Erythroblast (primary cell): ENCODE data around the gene TMEM238.
"Not testable (repeated sequence)": the region's sequence is repeated elsewhere in the genome, so short reads cannot be mapped to it uniquely, and the experiment has no call there.

Experiments
- DNase-seq, 2 experiments: peaks; one replicate each; lab custom pipeline; 2025; lab: John Stamatoyannopoulos, UW
- GATA1 ChIP-seq: IDR thresholded peaks from 2 replicates; pipeline ENCODE4 v1.6.1; 2011; ENCODE audit warnings: low read depth, mild to moderate bottlenecking, control low read depth, low read length, moderate library complexity
- POLR2A ChIP-seq: IDR thresholded peaks from 2 replicates; pipeline ENCODE4 v1.6.1; 2011; ENCODE audit warnings: mild to moderate bottlenecking, low read length

The TMEM238 gene

GRCh38 chr19:55339889-55340783, 44.0 kb downstream of the TMEM238 start:
- DNase-seq, result peak; percentile 74 to 77
- TF ChIP-seq GATA1 (no peak), POLR2A (peak; percentile 4)

DNA sequence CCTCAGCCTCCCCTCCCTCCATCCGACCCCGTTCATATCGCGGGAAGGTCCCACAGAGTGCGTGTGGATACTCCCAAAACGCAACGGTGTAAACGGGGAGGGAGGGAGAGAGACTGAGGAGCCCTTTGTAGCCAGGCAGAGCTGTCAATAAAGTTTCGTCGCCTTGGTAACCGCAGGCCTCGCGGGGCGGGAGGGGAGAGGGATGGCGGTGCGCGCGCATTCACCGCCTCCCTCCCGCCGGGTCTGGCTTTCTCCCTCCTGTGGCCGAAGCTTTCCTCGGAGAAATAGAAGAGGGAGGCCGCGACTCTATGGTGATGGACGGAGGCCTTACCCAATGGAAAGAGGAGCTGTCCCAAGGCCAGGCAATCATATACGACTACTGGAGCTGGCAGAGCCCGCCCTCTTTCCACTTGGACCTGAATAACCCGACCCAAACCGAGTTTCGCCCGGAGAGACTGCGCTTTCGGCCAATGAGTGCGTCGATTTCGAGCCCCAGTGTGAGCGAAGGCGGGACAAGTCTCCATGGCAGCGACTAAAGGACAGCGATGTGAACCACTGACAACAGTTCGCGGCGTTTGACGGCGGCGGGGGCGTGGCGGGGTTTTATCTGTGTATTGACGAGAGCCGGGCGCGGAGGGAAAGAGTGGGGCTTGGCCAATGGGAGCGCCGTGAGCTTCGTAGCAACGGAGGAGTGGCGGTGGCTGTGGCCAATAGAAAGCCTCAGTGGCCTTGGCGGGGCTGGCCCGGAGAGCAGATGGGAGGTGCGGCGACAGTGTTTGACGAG, 44.8 kb downstream of the TMEM238 start, which contains the start of gene KMT5C:
Gene KMT5C, plus strand, starts transcription at position 772 of the 784 bp plus-strand sequence. CDS start 2,061 bp downstream, outside the sequence.
- DNase-seq, result peak; percentile 100
- TF ChIP-seq GATA1, result no peak
- TF ChIP-seq POLR2A, result peak; percentile 82

- TF ChIP-seq GATA1, result no peak
- TF ChIP-seq POLR2A, result no peak
- DNase-seq, result no peak
These were observed 48.0 kb downstream of the TMEM238 start for GRCh38 chr19:55336101-55336500.

- no peak for TF ChIP-seq GATA1
- no peak for TF ChIP-seq POLR2A
- DNase-seq, result no peak
These were observed 50.2 kb downstream of the TMEM238 start for GRCh38 chr19:55333870-55334269.

DNA sequence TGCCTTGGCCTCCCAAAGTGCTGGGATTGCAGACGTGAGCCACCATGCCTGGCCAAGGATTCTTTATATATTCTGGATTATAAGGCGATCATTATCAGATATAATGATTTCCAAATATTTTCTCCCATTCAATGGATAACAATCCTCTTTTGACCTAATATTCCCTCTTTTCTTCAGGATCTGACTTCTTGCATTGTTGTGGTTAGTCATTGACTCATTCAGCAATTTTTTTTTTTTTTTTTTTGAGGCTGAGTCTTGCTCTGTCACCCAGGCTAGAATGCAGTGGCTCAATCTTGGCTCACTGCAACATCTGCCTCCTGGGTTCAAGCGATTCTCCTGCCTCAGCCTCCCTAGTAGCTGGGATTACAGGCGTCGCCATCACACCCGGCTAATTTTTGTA, 54.3 kb downstream of the TMEM238 start:
- DNase-seq, result not testable (repeated sequence)
